WTC11 (cell line): ENCODE results near the gene SPATS2.

Experiments used
- CTCF ChIP-seq: fragments of 200-600 bp; IDR thresholded peaks from 2 replicates; pipeline ENCODE4 v1.8.0; 2022; ENCODE audit warnings: antibody characterized with exemption
- ETV6 ChIP-seq: sonication (generic); formaldehyde crosslinking; IDR thresholded peaks from 2 replicates; pipeline ENCODE4 v1.8.1; 2022; ENCODE audit warnings: mild to moderate bottlenecking, missing genetic modification reagents
- FOXP1 ChIP-seq: sonication (generic); formaldehyde crosslinking; IDR thresholded peaks from 2 replicates; pipeline ENCODE4 v1.8.0; 2022; ENCODE audit warnings: missing genetic modification reagents, mild to moderate bottlenecking, moderate library complexity, borderline replicate concordance
- JUN ChIP-seq: sonication (generic); formaldehyde crosslinking; IDR thresholded peaks from 2 replicates; pipeline ENCODE4 v1.8.0; 2023; ENCODE audit warnings: mild to moderate bottlenecking, missing genetic modification reagents
- MLX ChIP-seq: sonication (generic); formaldehyde crosslinking; IDR thresholded peaks from 2 replicates; pipeline ENCODE4 v1.8.1; 2023; ENCODE audit warnings: mild to moderate bottlenecking, missing genetic modification reagents, moderate library complexity
- NFYB ChIP-seq: sonication (generic); formaldehyde crosslinking; conservative IDR thresholded peaks from 2 replicates; pipeline ENCODE4 v1.8.0; 2022; ENCODE audit warnings: low read depth, missing genetic modification reagents
- NR2C2 ChIP-seq: sonication (generic); formaldehyde crosslinking; IDR thresholded peaks from 2 replicates; pipeline ENCODE4 v1.8.0; 2022; ENCODE audit warnings: mild to moderate bottlenecking, missing genetic modification reagents
- SMAD3 ChIP-seq: sonication (generic); formaldehyde crosslinking; IDR thresholded peaks from 2 replicates; pipeline ENCODE4 v1.8.0; 2022; ENCODE audit warnings: missing genetic modification reagents, mild to moderate bottlenecking, borderline replicate concordance
- ZNF263 ChIP-seq: sonication (generic); formaldehyde crosslinking; IDR thresholded peaks from 2 replicates; pipeline ENCODE4 v1.8.1; 2022; ENCODE audit warnings: low read depth, mild to moderate bottlenecking, moderate library complexity, missing genetic modification reagents

DNA sequence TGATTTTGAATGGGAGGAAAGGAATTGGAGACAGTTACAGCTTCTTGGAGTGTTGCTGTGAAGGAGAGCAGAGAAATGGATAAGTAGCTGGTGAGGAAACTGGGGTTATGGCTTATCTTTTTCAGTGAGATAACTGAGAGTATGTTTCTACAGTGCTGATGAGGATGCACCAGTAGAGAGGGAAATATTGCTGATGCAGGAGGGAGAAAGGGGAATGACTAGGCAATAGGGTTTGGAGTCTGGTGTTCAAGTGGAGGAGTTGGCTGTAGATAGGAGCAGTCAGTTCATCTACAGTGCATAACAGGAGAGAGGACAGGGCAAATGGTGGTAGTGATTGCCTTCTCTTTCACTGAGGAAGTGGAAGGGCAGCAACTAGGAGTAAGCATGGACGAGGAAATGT is 33.0 kb downstream of the SPATS2 start:
- TF ChIP-seq NR2C2 (CRISPR knock-in tag): no peak
- TF ChIP-seq CTCF: no peak
- no peak for TF ChIP-seq MLX
- TF ChIP-seq ZNF263 (CRISPR knock-in tag): no peak
- TF ChIP-seq NFYB (CRISPR knock-in tag): no peak
- TF ChIP-seq ETV6 (CRISPR knock-in tag): no peak
- TF ChIP-seq SMAD3 (CRISPR knock-in tag): no peak
- no peak for TF ChIP-seq JUN (CRISPR knock-in tag)
- no peak for TF ChIP-seq FOXP1 (CRISPR knock-in tag)
